CD4-positive, alpha-beta memory T cell (primary cell): ENCODE data around the gene SLC11A2. TPM values are rescaled to one million over a fixed set of nuclear protein-coding genes. Genes with fewer than 3 reads are reported as not detected.
A peak's percentile ranks its signal among the peaks of the same experiment; 100 is the strongest.
"Not testable (repeated sequence)": the region's sequence is repeated elsewhere in the genome, so short reads cannot be mapped to it uniquely, and the experiment has no call there.

Source experiments
- CTCF ChIA-PET: fragments of 350-600 bp; sonication (Branson Sonifier 250); formaldehyde crosslinking; loops from one replicate; lab custom pipeline; 2021; ENCODE audit warnings: inconsistent platforms; ENCODE audit not compliant: partially characterized antibody; lab: Charles Lee
- POLR2A ChIA-PET: fragments of 350-600 bp; sonication (Branson Sonifier 250); formaldehyde crosslinking; loops from one replicate; lab custom pipeline; 2021; ENCODE audit not compliant: partially characterized antibody; lab: Charles Lee
- DNase-seq, 5 donors: peaks; one replicate each; pipeline versions ENCODE4 v3.0.0 to v3.0.0-alpha.2; 2020 to 2022; ENCODE audit warnings: mixed read lengths in 1 of 5
- H3K27ac ChIP-seq: one replicate; pipeline ENCODE4 v1.7.0; 2013; ENCODE audit warnings: low read depth, low read length
- H3K27me3 ChIP-seq: 2 replicates; pipeline ENCODE4 v1.7.0; 2013; ENCODE audit warnings: mild to moderate bottlenecking, low read length, moderate library complexity; ENCODE audit not compliant: insufficient read depth
- H3K36me3 ChIP-seq: 2 replicates; pipeline ENCODE4 v1.7.0; 2013; ENCODE audit warnings: mild to moderate bottlenecking, low read length, moderate library complexity; ENCODE audit not compliant: insufficient read depth
- H3K4me1 ChIP-seq: 2 replicates; pipeline ENCODE4 v1.7.0; 2013; ENCODE audit warnings: mild to moderate bottlenecking, low read length, moderate library complexity; ENCODE audit not compliant: insufficient read depth
- H3K4me3 ChIP-seq, 2 donors: one replicate each; pipeline ENCODE4 v1.7.0; 2013; ENCODE audit warnings: low read length in 2 of 2, mild to moderate bottlenecking in 1 of 2
- H3K9me3 ChIP-seq, 2 donors: one replicate each; pipeline ENCODE4 v1.7.0; 2013; ENCODE audit warnings: low read length in 2 of 2, control low read depth in 1 of 2; ENCODE audit not compliant: control insufficient read depth in 1 of 2
- H3K27ac Mint-ChIP-seq, 7 donors: one replicate each; pipeline ENCODE4 v1.8.0; 2020 to 2021; ENCODE audit warnings: mixed read lengths in 7 of 7, mild to moderate bottlenecking in 6 of 7, inconsistent platforms in 3 of 7, moderate library complexity in 3 of 7
- H3K27me3 Mint-ChIP-seq, 2 donors: one replicate each; pipeline ENCODE4 v1.8.0; 2020 to 2021; ENCODE audit warnings: mixed read lengths in 2 of 2
- H3K36me3 Mint-ChIP-seq, 2 donors: one replicate each; pipeline ENCODE4 v1.8.0; 2020 to 2021; ENCODE audit warnings: mixed read lengths in 2 of 2, inconsistent platforms in 1 of 2, mild to moderate bottlenecking in 1 of 2
- H3K4me1 Mint-ChIP-seq, 4 donors: one replicate each; pipeline ENCODE4 v1.8.0; 2020 to 2021; ENCODE audit warnings: mixed read lengths in 4 of 4, mild to moderate bottlenecking in 1 of 4
- H3K4me3 Mint-ChIP-seq, 8 donors: one replicate each; pipeline ENCODE4 v1.8.0; 2020 to 2021; ENCODE audit warnings: mixed read lengths in 8 of 8, mild to moderate bottlenecking in 7 of 8, moderate library complexity in 6 of 8, inconsistent platforms in 3 of 8
- H3K9me3 Mint-ChIP-seq, 8 donors: one replicate each; pipeline ENCODE4 v1.8.0; 2020 to 2021; ENCODE audit warnings: mixed read lengths in 8 of 8, mild to moderate bottlenecking in 5 of 8, inconsistent platforms in 3 of 8, moderate library complexity in 1 of 8
- intact Hi-C: fragments of 100-400 bp; cut with micrococcal nuclease; formaldehyde crosslinking; loops from one replicate; pipeline ENCODE4 v1.15.1; 2023
- polyA plus RNA-seq, 2 donors: library from polyadenylated mRNA; unstranded; fragments of 300-500 nt; fragmentation: Illumina TruSeq; gene quantifications; one replicate each; pipeline ENCODE4 v1.2.3, GENCODE V29; 2021
- total RNA-seq, 2 experiments: library from RNA; stranded (reverse); gene quantifications; one replicate each; pipeline ENCODE4 v1.2.3, GENCODE V29; 2021

The SLC11A2 gene
- total and polyA plus RNA-seq, 4 experiments from 2014 or later, result 7.4 to 62.7 (median 37.0) TPM

GRCh38 chr12:50971946-50972345, 54.2 kb downstream of the SLC11A2 start:
- CTCF ChIA-PET, result no interaction called here
- Histone ChIP-seq H3K4me3 (no peak overlapping the region), H3K27ac (no peak overlapping the region), H3K4me1 (no peaks in the 10 kb centered on the region), H3K9me3 (no peaks in the 10 kb centered on the region), H3K36me3 (no peaks in the 10 kb centered on the region), H3K27me3 (no peaks in the 10 kb centered on the region)
- POLR2A ChIA-PET, result no interaction called here
- H3K36me3 Mint-ChIP-seq, result peaks cover 31 to 57% of the 10 kb centered on the region in 2 donors
- H3K27me3 Mint-ChIP-seq, result no peaks in the 10 kb centered on the region
- intact Hi-C loops, result no loop called here
- no peak overlapping the region for H3K4me3 Mint-ChIP-seq
- H3K9me3 Mint-ChIP-seq, result no peaks in the 10 kb centered on the region
- DNase-seq, result no peak
- no peak overlapping the region for H3K27ac Mint-ChIP-seq
- no peaks in the 10 kb centered on the region for H3K4me1 Mint-ChIP-seq

- ChIA-PET CTCF (no interaction called here), POLR2A (no interaction called here)
- H3K27ac ChIP-seq, result no peak overlapping the region
- H3K27ac Mint-ChIP-seq, result no peak overlapping the region
- H3K4me3 Mint-ChIP-seq, result no peak overlapping the region
- H3K27me3 Mint-ChIP-seq, result no peaks in the 10 kb centered on the region
- no peaks in the 10 kb centered on the region for H3K9me3 Mint-ChIP-seq
- H3K36me3 Mint-ChIP-seq, result peaks cover 4% of the 10 kb centered on the region in 2 donors
- H3K4me1 ChIP-seq, result no peaks in the 10 kb centered on the region
- no peaks in the 10 kb centered on the region for H3K27me3 ChIP-seq
- H3K4me3 ChIP-seq, result no peak overlapping the region
- intact Hi-C loops, result no loop called here
- no peak for DNase-seq
- no peaks in the 10 kb centered on the region for H3K9me3 ChIP-seq
- peaks cover 0 to 5% (median under 1%) of the 10 kb centered on the region in 4 donors for H3K4me1 Mint-ChIP-seq
- H3K36me3 ChIP-seq, result no peaks in the 10 kb centered on the region
These were observed 61.8 kb downstream of the SLC11A2 start for GRCh38 chr12:50964432-50964831.

- Histone ChIP-seq H3K36me3 (no peaks in the 10 kb centered on the region), H3K27me3 (no peaks in the 10 kb centered on the region), H3K9me3 (no peaks in the 10 kb centered on the region), H3K4me1 (no peaks in the 10 kb centered on the region), H3K4me3 (no peak overlapping the region), H3K27ac (no peak overlapping the region)
- POLR2A ChIA-PET, result no interaction called here
- H3K4me1 Mint-ChIP-seq, result peaks cover 0 to 5% (median under 1%) of the 10 kb centered on the region in 4 donors
- H3K27me3 Mint-ChIP-seq, result no peaks in the 10 kb centered on the region
- intact Hi-C loops, result no loop called here
- no peak overlapping the region for H3K27ac Mint-ChIP-seq
- no peak for DNase-seq
- CTCF ChIA-PET, result no interaction called here
- H3K9me3 Mint-ChIP-seq, result no peaks in the 10 kb centered on the region
- no peak overlapping the region for H3K4me3 Mint-ChIP-seq
- H3K36me3 Mint-ChIP-seq, result no peaks in the 10 kb centered on the region
These were observed 64.5 kb downstream of the SLC11A2 start for GRCh38 chr12:50961708-50962107.

GRCh38 chr12:50960130-50960529, 66.1 kb downstream of the SLC11A2 start:
- H3K27me3 ChIP-seq, result no peaks in the 10 kb centered on the region
- no peak for DNase-seq
- Mint-ChIP-seq H3K36me3 (no peaks in the 10 kb centered on the region), H3K4me3 (no peak overlapping the region), H3K4me1 (peaks cover 0 to 5% (median under 1%) of the 10 kb centered on the region in 4 donors), H3K27ac (peak overlapping the region in 1 of 7 donors; percentile 12), H3K27me3 (no peaks in the 10 kb centered on the region), H3K9me3 (no peaks in the 10 kb centered on the region)
- H3K4me1 ChIP-seq, result no peaks in the 10 kb centered on the region
- no peak overlapping the region for H3K27ac ChIP-seq
- ChIA-PET CTCF (no interaction called here), POLR2A (no interaction called here)
- intact Hi-C loops, result no loop called here
- no peaks in the 10 kb centered on the region for H3K9me3 ChIP-seq
- H3K4me3 ChIP-seq, result no peak overlapping the region
- no peaks in the 10 kb centered on the region for H3K36me3 ChIP-seq

- Histone ChIP-seq H3K36me3 (no peaks in the 10 kb centered on the region), H3K27ac (no peak overlapping the region), H3K27me3 (no peaks in the 10 kb centered on the region), H3K9me3 (no peaks in the 10 kb centered on the region), H3K4me1 (no peaks in the 10 kb centered on the region), H3K4me3 (no peak overlapping the region)
- H3K4me3 Mint-ChIP-seq, result no peak overlapping the region
- DNase-seq, result no peak
- intact Hi-C loops, result no loop called here
- POLR2A ChIA-PET, result no interaction called here
- H3K36me3 Mint-ChIP-seq, result peaks cover 0 to 4% of the 10 kb centered on the region in 2 donors
- peaks cover 0 to 5% (median 0%) of the 10 kb centered on the region in 4 donors for H3K4me1 Mint-ChIP-seq
- H3K27ac Mint-ChIP-seq, result no peak overlapping the region
- no peaks in the 10 kb centered on the region for H3K9me3 Mint-ChIP-seq
- no peaks in the 10 kb centered on the region for H3K27me3 Mint-ChIP-seq
- CTCF ChIA-PET, result interaction anchor here (1.3 kb wide), 1 partner anchor 130 kb away, joined by 3 read pairs; no protein-coding TSS in a partner anchor
These were observed 70.5 kb downstream of the SLC11A2 start for GRCh38 chr12:50955697-50956096.

GRCh38 chr12:50955288-50955687, 70.9 kb downstream of the SLC11A2 start:
- H3K9me3 ChIP-seq, result no peaks in the 10 kb centered on the region
- intact Hi-C loops, result no loop called here
- no peaks in the 10 kb centered on the region for H3K9me3 Mint-ChIP-seq
- no peak overlapping the region for H3K4me3 ChIP-seq
- no peak overlapping the region for H3K27ac Mint-ChIP-seq
- no peak for DNase-seq
- peaks cover 0 to 5% (median 0%) of the 10 kb centered on the region in 4 donors for H3K4me1 Mint-ChIP-seq
- H3K4me1 ChIP-seq, result no peaks in the 10 kb centered on the region
- peaks cover 0 to 4% of the 10 kb centered on the region in 2 donors for H3K36me3 Mint-ChIP-seq
- no peaks in the 10 kb centered on the region for H3K27me3 Mint-ChIP-seq
- ChIA-PET CTCF (interaction anchor here (1.3 kb wide), 1 partner anchor 129 kb away, joined by 3 read pairs; no protein-coding TSS in a partner anchor), POLR2A (no interaction called here)
- no peak overlapping the region for H3K27ac ChIP-seq
- no peaks in the 10 kb centered on the region for H3K27me3 ChIP-seq
- H3K36me3 ChIP-seq, result no peaks in the 10 kb centered on the region
- no peak overlapping the region for H3K4me3 Mint-ChIP-seq

GRCh38 chr12:50954789-50955188, 71.4 kb downstream of the SLC11A2 start:
- intact Hi-C loops, H3K27ac ChIP-seq, H3K36me3 Mint-ChIP-seq, H3K4me1 ChIP-seq, H3K27me3 Mint-ChIP-seq, H3K9me3 ChIP-seq, H3K4me1 Mint-ChIP-seq, H3K4me3 Mint-ChIP-seq, H3K4me3 ChIP-seq, POLR2A ChIA-PET, DNase-seq, H3K36me3 ChIP-seq, H3K27me3 ChIP-seq, H3K27ac Mint-ChIP-seq, H3K9me3 Mint-ChIP-seq: not testable (repeated sequence)
- CTCF ChIA-PET, result interaction anchor here (1.3 kb wide), 1 partner anchor 129 kb away, joined by 3 read pairs; no protein-coding TSS in a partner anchor

GRCh38 chr12:50953047-50953446, 73.1 kb downstream of the SLC11A2 start:
- Histone ChIP-seq H3K27me3 (no peaks in the 10 kb centered on the region), H3K4me1 (no peaks in the 10 kb centered on the region), H3K9me3 (no peaks in the 10 kb centered on the region), H3K36me3 (no peaks in the 10 kb centered on the region), H3K27ac (no peak overlapping the region), H3K4me3 (no peak overlapping the region)
- no peak for DNase-seq
- no peaks in the 10 kb centered on the region for H3K4me1 Mint-ChIP-seq
- H3K9me3 Mint-ChIP-seq, result no peaks in the 10 kb centered on the region
- H3K4me3 Mint-ChIP-seq, result no peak overlapping the region
- H3K27ac Mint-ChIP-seq, result no peak overlapping the region
- H3K36me3 Mint-ChIP-seq, result peaks cover 0 to 4% of the 10 kb centered on the region in 2 donors
- intact Hi-C loops, result no loop called here
- no peaks in the 10 kb centered on the region for H3K27me3 Mint-ChIP-seq
- ChIA-PET CTCF (no interaction called here), POLR2A (no interaction called here)
